Endothelial cell of umbilical vein (primary cell): ENCODE results near the gene LENEP. TPM values are rescaled to one million over a fixed set of nuclear protein-coding genes. Genes with fewer than 3 reads are reported as not detected.

Source experiments
- BruUV-seq: library from RNA; stranded (reverse); fragments of 400-500 nt; replicated peaks from 2 replicates; lab custom pipeline; 2021; lab: Mats Ljungman, UMichigan
- CTCF ChIA-PET: fragments of 300-600, 350-600 bp; sonication (Branson Sonifier 250); formaldehyde crosslinking; loops from one replicate; lab custom pipeline; 2021; ENCODE audit warnings: antibody characterized with exemption, inconsistent platforms; lab: Charles Lee
- POLR2A ChIA-PET: fragments of 300-600, 350-600 bp; sonication (Branson Sonifier 250); formaldehyde crosslinking; loops from one replicate; lab custom pipeline; 2021; ENCODE audit warnings: antibody characterized with exemption, inconsistent platforms; lab: Charles Lee
- DNase-seq: peaks from one replicate; pipeline ENCODE4 v3.0.0-alpha.2; 2011; ENCODE audit warnings: low read depth, low spot score
- FAIRE-seq: peaks from 2 replicates; lab custom pipeline; 2011; peaks lifted over from hg19 to GRCh38; lab: Jason Lieb, UNC
- H2AFZ ChIP-seq: 2 replicates; pipeline ENCODE4 v1.6.0; 2012; ENCODE audit warnings: low read depth, low read length, control low read depth, inconsistent platforms
- H3K27ac ChIP-seq: 2 replicates; pipeline ENCODE4 v1.5.1; 2011; ENCODE audit warnings: low read depth, mild to moderate bottlenecking, control low read depth, low read length, moderate library complexity; ENCODE audit not compliant: insufficient read depth
- H3K27me3 ChIP-seq, 2 experiments: 2 replicates each; pipeline versions ENCODE4 v1.6.0 to v1.6.1; 2011; ENCODE audit warnings: low read length in 2 of 2, mixed read lengths in 1 of 2; ENCODE audit not compliant: control insufficient read depth in 2 of 2, insufficient read depth in 2 of 2
- H3K36me3 ChIP-seq, 2 experiments: 2 replicates in 1 of 2; 3 replicates in 1 of 2; pipeline ENCODE4 v1.5.1; 2011; ENCODE audit warnings: low read length in 2 of 2, mild to moderate bottlenecking in 1 of 2, moderate library complexity in 1 of 2; ENCODE audit not compliant: control insufficient read depth in 2 of 2, insufficient read depth in 2 of 2; ENCODE audit errors: extremely low read depth in 1 of 2
- H3K4me1 ChIP-seq: 3 replicates; pipeline ENCODE4 v1.5.1; 2011; ENCODE audit warnings: mild to moderate bottlenecking, low read length; ENCODE audit not compliant: control insufficient read depth, insufficient read depth; ENCODE audit errors: extremely low read depth
- H3K4me2 ChIP-seq: 2 replicates; pipeline ENCODE4 v1.6.1; 2011; ENCODE audit warnings: low read length, control low read depth, mixed read lengths; ENCODE audit not compliant: insufficient read depth
- H3K4me3 ChIP-seq, 3 experiments: fragments of 200-600 bp in 1 of 3; sonication (generic), shearing (Covaris generic) in 1 of 3; replicated peaks in 1 of 3; 2 replicates each; pipeline ENCODE4 v1.5.1; 2011 to 2016; ENCODE audit warnings: control low read depth in 3 of 3, low read length in 3 of 3, mild to moderate bottlenecking in 2 of 3, inconsistent platforms in 1 of 3, low read depth in 1 of 3, moderate library complexity in 1 of 3; ENCODE audit not compliant: insufficient read depth in 1 of 3
- H3K79me2 ChIP-seq: 2 replicates; pipeline ENCODE4 v1.6.0; 2012; ENCODE audit warnings: low read length, inconsistent platforms; ENCODE audit not compliant: control insufficient read depth, insufficient read depth
- H3K9ac ChIP-seq: replicated peaks from 2 replicates; pipeline ENCODE3; 2011; ENCODE audit warnings: low read length, control low read depth; ENCODE audit not compliant: insufficient read depth; ENCODE audit errors: extremely low read depth
- H3K9me1 ChIP-seq: replicated peaks from 3 replicates; pipeline ENCODE4 v1.6.0; 2011; ENCODE audit warnings: mild to moderate bottlenecking, low read length; ENCODE audit not compliant: control insufficient read depth, insufficient read depth; ENCODE audit errors: extremely low read depth
- H3K9me3 ChIP-seq: replicated peaks from 2 replicates; pipeline ENCODE4 v1.5.1; 2012; ENCODE audit warnings: low read length, inconsistent platforms; ENCODE audit not compliant: control insufficient read depth, insufficient read depth
- H4K20me1 ChIP-seq: replicated peaks from 2 replicates; pipeline ENCODE3; 2011; ENCODE audit warnings: mild to moderate bottlenecking, low read length; ENCODE audit not compliant: control insufficient read depth, insufficient read depth; ENCODE audit errors: extremely low read depth
- CTCF ChIP-seq, 2 donors: IDR thresholded peaks; 1 replicate in 1 of 2; 2 replicates in 1 of 2; pipeline ENCODE4 v1.5.1; 2011; ENCODE audit warnings: low read length in 2 of 2, mild to moderate bottlenecking in 2 of 2, moderate library complexity in 2 of 2, control low read depth in 1 of 2, inconsistent platforms in 1 of 2, low read depth in 1 of 2; ENCODE audit not compliant: insufficient read depth in 1 of 2; ENCODE audit errors: extremely low read depth in 1 of 2
- EZH2 ChIP-seq: IDR thresholded peaks from 2 replicates; pipeline ENCODE4 v1.6.1; 2012; ENCODE audit warnings: borderline replicate concordance, low read depth, mild to moderate bottlenecking, moderate library complexity, low read length, inconsistent platforms; ENCODE audit not compliant: severe bottlenecking
- FOS ChIP-seq: IDR thresholded peaks from 2 replicates; pipeline ENCODE4 v1.6.1; 2011; ENCODE audit warnings: mild to moderate bottlenecking, low read length, moderate library complexity, borderline replicate concordance; ENCODE audit not compliant: insufficient read depth
- GATA2 ChIP-seq: IDR thresholded peaks from 2 replicates; pipeline ENCODE4 v1.7.0; 2011; ENCODE audit warnings: low read depth, mild to moderate bottlenecking, moderate library complexity, mixed read lengths, low read length; ENCODE audit not compliant: insufficient read length, insufficient read depth
- JUN ChIP-seq: IDR thresholded peaks from 2 replicates; pipeline ENCODE4 v1.6.1; 2011; ENCODE audit warnings: borderline replicate concordance, low read depth; ENCODE audit not compliant: insufficient read length, insufficient read depth
- MAX ChIP-seq: IDR thresholded peaks from 2 replicates; pipeline ENCODE4 v1.6.1; 2011; ENCODE audit not compliant: insufficient read depth, insufficient read length
- MYC ChIP-seq: IDR thresholded peaks from one replicate; pipeline ENCODE4 v1.6.1; 2011; ENCODE audit warnings: mild to moderate bottlenecking, low read depth, low read length
- POLR2A ChIP-seq: IDR thresholded peaks from 2 replicates; pipeline ENCODE4 v1.6.1; 2012; ENCODE audit warnings: low read depth, mild to moderate bottlenecking, control low read depth, low read length
- POLR2AphosphoS5 ChIP-seq: IDR thresholded peaks from 2 replicates; pipeline ENCODE4 v1.6.1; 2012; ENCODE audit warnings: low read depth, mild to moderate bottlenecking, control low read depth, low read length, moderate library complexity; ENCODE audit not compliant: insufficient read depth
- dilution Hi-C: fragments of 300-500 bp; cut with MboI; formaldehyde crosslinking; loops from one replicate; pipeline ENCODE4 v1.15.0; 2019; ENCODE audit warnings: low sequenced_read_pairs; ENCODE audit not compliant: extremely low pct_ligation_motif_present
- intact Hi-C: fragments of 100-400 bp; cut with micrococcal nuclease; formaldehyde crosslinking; loops from one replicate; pipeline ENCODE4 v1.10.0; 2022
- polyA plus RNA-seq, 4 experiments: library from polyadenylated mRNA; depleted of rRNA in 3 of 4; stranded (reverse) in 3 of 4; unstranded in 1 of 4; fragments of >200 nt; gene quantifications; 2 replicates each; pipeline versions ENCODE4 v1.2.1 to v1.2.3, GENCODE V29; 2011 to 2012; ENCODE audit warnings: missing spikeins in 1 of 4
- total RNA-seq: library from RNA; stranded (reverse); gene quantifications from 2 replicates; pipeline ENCODE4 v1.2.3, GENCODE V29; 2021

The LENEP gene
- total and polyA plus RNA-seq, 2 donors (not counting 3 experiments of a cell fraction or from before 2014, with no cell fraction given) = 0.64 TPM; not detected in 1

GRCh38 chr1:155042789-155043188 is 49.4 kb downstream of the LENEP start:
- intact Hi-C loops = no loop called here
- TF ChIP-seq CTCF (IDR thresholded peaks at IDR 0.05; ENCODE audit: extremely low read depth in 1 of 2, insufficient read depth in 1 of 2, low read depth in 1 of 2, low read length in 2 of 2) (no peak), POLR2A (no peak), MYC (no peak), MAX (no peak), GATA2 (no peak), FOS (no peak), POLR2AphosphoS5 (no peak), EZH2 (no peak), JUN (no peak)
- no peaks in the 10 kb centered on the region for H3K36me3 ChIP-seq
- no peak overlapping the region for H3K9ac ChIP-seq
- no peak overlapping the region for H3K4me3 ChIP-seq
- DNase-seq (no peak), FAIRE-seq (no peak)
- H3K27ac ChIP-seq = no peak overlapping the region
- no peak overlapping the region for H2AFZ ChIP-seq
- dilution Hi-C loops = no loop called here
- H4K20me1 ChIP-seq = no peaks in the 10 kb centered on the region
- no peaks in the 10 kb centered on the region for H3K79me2 ChIP-seq
- CTCF ChIA-PET = interaction anchor here (1.6 to 4.5 kb wide), 4 partner anchors 8 to 43 kb away, joined by 5 to 67 read pairs (median 40); partner anchors contain the start of gene ADAM15
- H3K9me3 ChIP-seq = no peaks in the 10 kb centered on the region
- H3K27me3 ChIP-seq = peaks cover 0 to 5% of the 10 kb centered on the region in 2 experiments
- H3K9me1 ChIP-seq = no peaks in the 10 kb centered on the region
- no TSS peak for BruUV-seq
- no peak overlapping the region for H3K4me2 ChIP-seq
- H3K4me1 ChIP-seq = peaks cover 16% of the 10 kb centered on the region
- POLR2A ChIA-PET = interaction anchor here (0.6 kb wide), 1 partner anchor 18 kb away, joined by 3 read pairs; no protein-coding TSS in a partner anchor
